A549 (cell line): ENCODE data around the gene BCL2. TPM values are rescaled to one million over a fixed set of nuclear protein-coding genes. Genes with fewer than 3 reads are reported as not detected.

Experiments used
- ATAC-seq, 2 experiments: fragments of 200-7000 bp in 1 of 2; fragments of >200 bp in 1 of 2; cut with Nextera tagmentation in 1 of 2; cut with Tn5 transposase in 1 of 2; 3 replicates each; pipeline versions ENCODE4 v1.8.0 to v1.9.1; 2018 to 2020; ENCODE audit warnings: mild to moderate bottlenecking in 1 of 2, moderate library complexity in 1 of 2
- CTCF ChIA-PET: fragments of 300-600 bp; sonication (Branson Sonifier 250); formaldehyde crosslinking; extraction: SDS; loops from one replicate; lab custom pipeline; 2021; ENCODE audit warnings: antibody characterized with exemption, inconsistent platforms; lab: Yijun Ruan, JAX
- POLR2A ChIA-PET: fragments of 350-600 bp; formaldehyde crosslinking; extraction: SDS; loops from one replicate; lab custom pipeline; 2021; ENCODE audit warnings: antibody characterized with exemption, inconsistent platforms; lab: Yijun Ruan, JAX
- DNase-seq, 2 experiments: peaks; one replicate each; pipeline versions ENCODE4 v3.0.0 to v3.0.0-alpha.2; 2011 to 2016; ENCODE audit warnings: low read depth in 1 of 2, low spot score in 1 of 2
- FAIRE-seq: peaks from 2 replicates; lab custom pipeline; 2011; peaks lifted over from hg19 to GRCh38; lab: Jason Lieb, UNC
- H3K27ac ChIP-seq, 2 experiments: fragments of >200 bp; sonication (Bioruptor Twin); formaldehyde crosslinking; 3 replicates each; pipeline ENCODE4 v1.5.1; 2016 to 2017
- H3K4me1 ChIP-seq: fragments of >200 bp; sonication (Bioruptor Twin); formaldehyde crosslinking; 3 replicates; pipeline ENCODE4 v1.6.1; 2016
- H3K4me2 ChIP-seq: fragments of >200 bp; sonication (Bioruptor Twin); formaldehyde crosslinking; 3 replicates; pipeline ENCODE4 v1.6.1; 2016
- H3K4me3 ChIP-seq: fragments of >200 bp; sonication (Bioruptor Twin); formaldehyde crosslinking; 3 replicates; pipeline ENCODE4 v1.5.1; 2016
- H3K9me3 ChIP-seq: fragments of >200 bp; sonication (Bioruptor Twin); formaldehyde crosslinking; 3 replicates; pipeline ENCODE4 v1.6.1; 2016
- CBX2 ChIP-seq: fragments of 200-600 bp; sonication (generic); IDR thresholded peaks from 2 replicates; pipeline ENCODE4 v1.6.1; 2016; ENCODE audit warnings: low read depth, mild to moderate bottlenecking, borderline replicate concordance
- CHD2 ChIP-seq: fragments of 150-350 bp; IDR thresholded peaks from 2 replicates; pipeline ENCODE4 v1.6.1; 2014; ENCODE audit warnings: low read length; ENCODE audit not compliant: partially characterized antibody
- CHD4 ChIP-seq: fragments of 200-600 bp; sonication (generic); IDR thresholded peaks from 2 replicates; pipeline ENCODE4 v1.6.1; 2016; ENCODE audit warnings: antibody characterized with exemption, mild to moderate bottlenecking, borderline replicate concordance
- HOXB5 ChIP-seq: fragments of 250-450 bp; sonication (Bioruptor Pico); IDR thresholded peaks from 2 replicates; pipeline ENCODE4 v1.5.0; 2020; ENCODE audit warnings: mild to moderate bottlenecking, moderate library complexity
- JUNB ChIP-seq: fragments of >200 bp; sonication (Bioruptor Twin); formaldehyde crosslinking; IDR thresholded peaks from 2 replicates; pipeline ENCODE4 v1.6.1; 2016
- KDM5A ChIP-seq: fragments of 200-600 bp; sonication (generic); IDR thresholded peaks from 2 replicates; pipeline ENCODE4 v1.6.1; 2016; ENCODE audit warnings: antibody characterized with exemption, mild to moderate bottlenecking
- RFX5 ChIP-seq: fragments of 450-650 bp; IDR thresholded peaks from 2 replicates; pipeline ENCODE4 v1.7.1; 2014; ENCODE audit warnings: antibody characterized with exemption, mild to moderate bottlenecking, moderate library complexity
- SMC3 ChIP-seq: fragments of >200 bp; sonication (Bioruptor Twin); formaldehyde crosslinking; IDR thresholded peaks from 3 replicates; pipeline ENCODE4 v1.6.1; 2018; ENCODE audit warnings: inconsistent platforms
- ZSCAN20 ChIP-seq: fragments of 250-450 bp; sonication (Bioruptor Pico); IDR thresholded peaks from 2 replicates; pipeline ENCODE4 v1.8.0; 2022; ENCODE audit warnings: mild to moderate bottlenecking, moderate library complexity
- WGBS: methylation state at CpG from one replicate; pipeline ENCODE4 v1.1.6; 2017; ENCODE audit errors: missing lambda C conversion rate; 5-methylcytosine and 5-hydroxymethylcytosine counted together
- polyA plus RNA-seq, 4 experiments: library from polyadenylated mRNA; depleted of rRNA in 3 of 4; stranded (reverse); fragments of >200 nt; fragmentation: RNase III in 1 of 4; extraction: RNeasy Plus Mini Kit Qiagen cat#74134 plus additional on column Dnase treatment in 1 of 4; gene quantifications; 2 replicates in 3 of 4; 3 replicates in 1 of 4; pipeline ENCODE4 v1.2.3, GENCODE V29; 2011 to 2017
- TF ChIP-seq, protein P1 (sequence below): fragments of 150-350 bp; IDR thresholded peaks from 2 replicates; pipeline ENCODE4 v1.6.1; 2014; ENCODE audit warnings: low read depth, mild to moderate bottlenecking, low read length
- TF ChIP-seq, protein P2 (sequence below): fragments of 250-450 bp; sonication (Bioruptor Pico); IDR thresholded peaks from 2 replicates; pipeline ENCODE4 v1.5.0; 2020; ENCODE audit warnings: low read depth, mild to moderate bottlenecking, moderate library complexity
- TF ChIP-seq, protein P3 (sequence below): fragments of 250-450 bp; sonication (Bioruptor Pico); IDR thresholded peaks from 2 replicates; pipeline ENCODE4 v1.5.0; 2021; ENCODE audit warnings: mild to moderate bottlenecking, moderate library complexity, borderline replicate concordance
- TF ChIP-seq, protein P4 (sequence below): fragments of >200 bp; sonication (Bioruptor Twin); formaldehyde crosslinking; IDR thresholded peaks from 3 replicates; pipeline ENCODE4 v1.5.1; 2016

Gene BCL2
- polyA plus RNA-seq, 2 of the 4 experiments (the other 2 are of a cell fraction): 0.50 to 0.61 TPM

GRCh38 chr18:63286926-63287325 lies 32.6 kb downstream of the BCL2 start:
- FAIRE-seq (no peak), DNase-seq (no peak), ATAC-seq (no peak)
- POLR2A ChIA-PET: no interaction called here
- whole genome bisulfite sequencing: 8% methylated on average over 4 of the region's 4 CpGs
- Histone ChIP-seq H3K4me1 (no peaks in the 10 kb centered on the region), H3K4me2 (no peak overlapping the region), H3K4me3 (no peak overlapping the region), H3K9me3 (no peaks in the 10 kb centered on the region), H3K27ac (no peak overlapping the region)
- CTCF ChIA-PET: no interaction called here
- no peak for TF ChIP-seq CBX2

DNA sequence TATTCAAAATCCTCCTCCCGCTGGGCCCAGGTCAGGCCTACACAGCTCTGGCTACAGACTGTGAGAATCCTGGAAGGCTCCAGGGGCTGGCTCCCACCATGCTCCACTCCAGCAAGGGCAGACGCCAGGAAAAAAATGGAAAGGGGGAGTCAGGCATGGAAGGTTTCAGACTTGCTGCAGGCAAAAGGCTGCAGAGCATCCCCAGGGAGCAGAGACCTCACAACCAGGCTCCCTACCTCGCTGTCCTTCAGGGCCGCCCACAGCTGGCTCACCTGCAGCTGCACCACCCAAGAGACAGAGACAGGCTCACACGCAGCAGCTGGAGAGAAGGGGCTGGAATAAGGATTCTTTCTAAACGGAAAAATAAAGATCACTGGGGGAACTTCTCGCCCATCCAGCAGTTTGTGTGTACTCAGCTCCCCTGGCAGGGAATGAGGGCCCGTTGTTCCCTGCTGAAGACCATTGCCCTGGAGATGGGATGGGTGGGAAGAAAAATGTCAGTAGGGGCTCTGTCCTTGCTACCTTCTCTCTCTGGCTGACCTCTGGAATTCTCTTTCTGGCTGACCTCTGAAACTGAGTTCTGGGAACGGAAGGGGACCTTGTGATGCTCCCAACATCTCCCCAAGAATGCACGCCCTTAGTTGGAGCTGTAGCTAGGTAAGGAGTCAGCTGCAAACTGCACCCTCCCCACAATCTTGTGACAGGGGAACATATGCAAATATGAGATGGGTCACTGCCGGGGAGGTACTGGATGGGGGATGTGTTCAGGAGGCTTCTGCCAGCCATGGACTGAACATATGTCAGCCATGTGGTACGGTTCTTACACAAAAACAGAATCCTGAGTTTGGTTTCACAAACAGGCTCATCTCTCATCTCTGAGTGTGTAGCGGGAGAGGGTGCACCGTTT lies 34.5 kb downstream of the BCL2 start:
- ChIA-PET CTCF (interaction anchor here (0.8 to 1.0 kb wide), 2 partner anchors 9 to 28 kb away, joined by 3 read pairs; no protein-coding TSS in a partner anchor), POLR2A (no interaction called here)
- no peak for DNase-seq
- no peak for ATAC-seq
- TF ChIP-seq SMC3: no peak
- TF ChIP-seq, protein P1, sequence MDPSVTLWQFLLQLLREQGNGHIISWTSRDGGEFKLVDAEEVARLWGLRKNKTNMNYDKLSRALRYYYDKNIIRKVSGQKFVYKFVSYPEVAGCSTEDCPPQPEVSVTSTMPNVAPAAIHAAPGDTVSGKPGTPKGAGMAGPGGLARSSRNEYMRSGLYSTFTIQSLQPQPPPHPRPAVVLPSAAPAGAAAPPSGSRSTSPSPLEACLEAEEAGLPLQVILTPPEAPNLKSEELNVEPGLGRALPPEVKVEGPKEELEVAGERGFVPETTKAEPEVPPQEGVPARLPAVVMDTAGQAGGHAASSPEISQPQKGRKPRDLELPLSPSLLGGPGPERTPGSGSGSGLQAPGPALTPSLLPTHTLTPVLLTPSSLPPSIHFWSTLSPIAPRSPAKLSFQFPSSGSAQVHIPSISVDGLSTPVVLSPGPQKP: no peak
- no peak for TF ChIP-seq CBX2
- no peak for TF ChIP-seq CHD2
- TF ChIP-seq, protein P2, sequence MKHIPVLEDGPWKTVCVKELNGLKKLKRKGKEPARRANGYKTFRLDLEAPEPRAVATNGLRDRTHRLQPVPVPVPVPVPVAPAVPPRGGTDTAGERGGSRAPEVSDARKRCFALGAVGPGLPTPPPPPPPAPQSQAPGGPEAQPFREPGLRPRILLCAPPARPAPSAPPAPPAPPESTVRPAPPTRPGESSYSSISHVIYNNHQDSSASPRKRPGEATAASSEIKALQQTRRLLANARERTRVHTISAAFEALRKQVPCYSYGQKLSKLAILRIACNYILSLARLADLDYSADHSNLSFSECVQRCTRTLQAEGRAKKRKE (CRISPR knock-in tag): no peak
- no peak for TF ChIP-seq KDM5A
- TF ChIP-seq, protein P3, sequence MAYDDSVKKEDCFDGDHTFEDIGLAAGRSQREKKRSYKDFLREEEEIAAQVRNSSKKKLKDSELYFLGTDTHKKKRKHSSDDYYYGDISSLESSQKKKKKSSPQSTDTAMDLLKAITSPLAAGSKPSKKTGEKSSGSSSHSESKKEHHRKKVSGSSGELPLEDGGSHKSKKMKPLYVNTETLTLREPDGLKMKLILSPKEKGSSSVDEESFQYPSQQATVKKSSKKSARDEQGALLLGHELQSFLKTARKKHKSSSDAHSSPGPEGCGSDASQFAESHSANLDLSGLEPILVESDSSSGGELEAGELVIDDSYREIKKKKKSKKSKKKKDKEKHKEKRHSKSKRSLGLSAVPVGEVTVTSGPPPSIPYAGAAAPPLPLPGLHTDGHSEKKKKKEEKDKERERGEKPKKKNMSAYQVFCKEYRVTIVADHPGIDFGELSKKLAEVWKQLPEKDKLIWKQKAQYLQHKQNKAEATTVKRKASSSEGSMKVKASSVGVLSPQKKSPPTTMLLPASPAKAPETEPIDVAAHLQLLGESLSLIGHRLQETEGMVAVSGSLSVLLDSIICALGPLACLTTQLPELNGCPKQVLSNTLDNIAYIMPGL: no peak
- TF ChIP-seq ZSCAN20 (CRISPR knock-in tag): no peak
- no peak for TF ChIP-seq JUNB
- TF ChIP-seq CHD4: no peak
- Histone ChIP-seq H3K9me3 (no peaks in the 10 kb centered on the region), H3K4me2 (no peak overlapping the region), H3K4me1 (no peaks in the 10 kb centered on the region), H3K27ac (no peak overlapping the region), H3K4me3 (no peak overlapping the region)
- 26% methylated on average over 14 of the region's 14 CpGs for WGBS
- no peak for FAIRE-seq

DNA sequence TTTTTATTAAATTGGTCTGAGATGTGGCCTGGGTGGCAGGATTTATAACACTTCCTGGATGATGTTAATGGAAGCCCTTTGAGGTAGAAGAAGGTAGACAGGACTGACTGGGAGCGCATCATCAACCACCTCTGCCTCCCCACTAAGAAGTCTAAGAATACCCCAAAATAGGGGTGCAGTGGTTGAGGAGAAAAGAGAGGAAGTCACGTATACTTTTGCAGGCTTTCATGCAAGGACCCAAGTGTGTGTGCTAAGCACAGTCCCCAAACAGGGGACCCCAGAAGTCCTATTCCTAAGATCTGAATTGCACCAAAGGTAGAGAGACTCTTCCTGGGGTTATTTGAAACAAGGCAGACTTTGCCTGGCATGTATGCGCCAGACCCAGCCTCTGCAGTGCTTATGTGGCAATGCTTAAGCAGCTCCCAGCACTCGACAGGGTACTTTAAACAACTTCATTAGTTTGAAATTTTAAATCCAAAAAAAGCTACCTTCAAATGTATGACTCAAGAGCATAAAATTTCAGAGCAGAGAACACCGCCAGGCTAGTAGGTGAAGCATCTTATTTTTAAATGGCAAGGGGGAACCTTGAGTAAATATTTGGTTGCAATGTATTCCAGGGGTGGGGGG lies 35.3 kb downstream of the BCL2 start:
- ATAC-seq (no peak), DNase-seq (no peak), FAIRE-seq (no peak)
- Histone ChIP-seq H3K27ac (no peak overlapping the region), H3K4me3 (no peak overlapping the region), H3K4me2 (no peak overlapping the region), H3K9me3 (no peaks in the 10 kb centered on the region), H3K4me1 (no peaks in the 10 kb centered on the region)
- ChIA-PET POLR2A (no interaction called here), CTCF (interaction anchor here (1.0 kb wide), 1 partner anchor 27 kb away, joined by 3 read pairs; no protein-coding TSS in a partner anchor)
- 57% methylated on average over 5 of the region's 5 CpGs for WGBS
- TF ChIP-seq RFX5 (no peak), HOXB5 (no peak), CHD4 (no peak)
- TF ChIP-seq, protein P4, sequence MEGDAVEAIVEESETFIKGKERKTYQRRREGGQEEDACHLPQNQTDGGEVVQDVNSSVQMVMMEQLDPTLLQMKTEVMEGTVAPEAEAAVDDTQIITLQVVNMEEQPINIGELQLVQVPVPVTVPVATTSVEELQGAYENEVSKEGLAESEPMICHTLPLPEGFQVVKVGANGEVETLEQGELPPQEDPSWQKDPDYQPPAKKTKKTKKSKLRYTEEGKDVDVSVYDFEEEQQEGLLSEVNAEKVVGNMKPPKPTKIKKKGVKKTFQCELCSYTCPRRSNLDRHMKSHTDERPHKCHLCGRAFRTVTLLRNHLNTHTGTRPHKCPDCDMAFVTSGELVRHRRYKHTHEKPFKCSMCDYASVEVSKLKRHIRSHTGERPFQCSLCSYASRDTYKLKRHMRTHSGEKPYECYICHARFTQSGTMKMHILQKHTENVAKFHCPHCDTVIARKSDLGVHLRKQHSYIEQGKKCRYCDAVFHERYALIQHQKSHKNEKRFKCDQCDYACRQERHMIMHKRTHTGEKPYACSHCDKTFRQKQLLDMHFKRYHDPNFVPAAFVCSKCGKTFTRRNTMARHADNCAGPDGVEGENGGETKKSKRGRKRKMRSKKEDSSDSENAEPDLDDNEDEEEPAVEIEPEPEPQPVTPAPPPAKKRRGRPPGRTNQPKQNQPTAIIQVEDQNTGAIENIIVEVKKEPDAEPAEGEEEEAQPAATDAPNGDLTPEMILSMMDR: no peak
